Lower leg skin (tissue), 4 donors: Measurements from ENCODE around the gene LRRC72. TPM values are rescaled to one million over a fixed set of nuclear protein-coding genes. Genes with fewer than 3 reads are reported as not detected.
"Not testable (repeated sequence)": the region's sequence is repeated elsewhere in the genome, so short reads cannot be mapped to it uniquely, and the experiment has no call there.

Source experiments
- DNase-seq, 2 donors: peaks; one replicate each; pipeline ENCODE4 v3.0.0-alpha.2; 2019; ENCODE audit warnings: low spot score in 2 of 2
- H3K4me3 ChIP-seq: fragments of 200-600 bp; sonication (generic); 2 replicates; pipeline ENCODE4 v1.5.1; 2017; ENCODE audit warnings: mild to moderate bottlenecking, low read depth; ENCODE audit not compliant: poor library complexity, severe bottlenecking
- POLR2A ChIP-seq, 2 donors: fragments of 450-650 bp; IDR thresholded peaks; one replicate each; pipeline ENCODE4 v1.6.1; 2016 to 2017; ENCODE audit warnings: antibody characterized with exemption in 2 of 2, mild to moderate bottlenecking in 1 of 2, moderate library complexity in 1 of 2
- WGBS, 2 donors: methylation state at CpG; one replicate each; pipeline ENCODE4 v1.1.5; 2018; 5-methylcytosine and 5-hydroxymethylcytosine counted together
- intact Hi-C: fragments of 100-400 bp; cut with DNase I; formaldehyde crosslinking; loops from one replicate; pipeline ENCODE4 v1.15.0; 2023; ENCODE audit warnings: low total_unique reads
- total RNA-seq, 4 donors: library from RNA; depleted of rRNA; stranded (reverse); fragments of >200 nt; gene quantifications; one replicate each; pipeline ENCODE4 v1.1.0, GENCODE V29; 2016
- TF ChIP-seq, protein P1 (sequence below), 3 donors: fragments of 450-650 bp; IDR thresholded peaks; one replicate each; pipeline ENCODE4 v1.5.1; 2016; ENCODE audit warnings: antibody characterized with exemption in 3 of 3, mild to moderate bottlenecking in 3 of 3, moderate library complexity in 2 of 3

The LRRC72 gene
- total RNA-seq, 4 donors from 2014 or later, result not detected

DNA sequence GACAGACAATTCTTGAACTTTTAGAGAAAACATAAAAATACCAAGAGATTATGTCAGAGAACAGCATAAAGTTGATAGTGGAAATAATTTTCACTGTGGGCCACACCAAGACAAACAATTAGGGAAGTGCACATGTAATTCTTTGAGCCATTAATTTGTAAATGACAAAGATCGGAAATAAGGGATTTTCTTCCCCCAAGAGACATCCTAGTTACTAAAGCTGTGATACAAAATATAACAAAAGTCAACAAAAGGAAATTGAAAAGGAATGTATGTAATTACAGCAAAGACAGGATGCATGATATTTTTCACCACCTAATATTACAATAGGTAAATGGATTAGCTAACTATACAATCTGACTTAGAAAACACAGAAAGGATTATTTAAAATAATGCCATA, 12.4 kb upstream of the LRRC72 start:
- TF ChIP-seq, protein P1, sequence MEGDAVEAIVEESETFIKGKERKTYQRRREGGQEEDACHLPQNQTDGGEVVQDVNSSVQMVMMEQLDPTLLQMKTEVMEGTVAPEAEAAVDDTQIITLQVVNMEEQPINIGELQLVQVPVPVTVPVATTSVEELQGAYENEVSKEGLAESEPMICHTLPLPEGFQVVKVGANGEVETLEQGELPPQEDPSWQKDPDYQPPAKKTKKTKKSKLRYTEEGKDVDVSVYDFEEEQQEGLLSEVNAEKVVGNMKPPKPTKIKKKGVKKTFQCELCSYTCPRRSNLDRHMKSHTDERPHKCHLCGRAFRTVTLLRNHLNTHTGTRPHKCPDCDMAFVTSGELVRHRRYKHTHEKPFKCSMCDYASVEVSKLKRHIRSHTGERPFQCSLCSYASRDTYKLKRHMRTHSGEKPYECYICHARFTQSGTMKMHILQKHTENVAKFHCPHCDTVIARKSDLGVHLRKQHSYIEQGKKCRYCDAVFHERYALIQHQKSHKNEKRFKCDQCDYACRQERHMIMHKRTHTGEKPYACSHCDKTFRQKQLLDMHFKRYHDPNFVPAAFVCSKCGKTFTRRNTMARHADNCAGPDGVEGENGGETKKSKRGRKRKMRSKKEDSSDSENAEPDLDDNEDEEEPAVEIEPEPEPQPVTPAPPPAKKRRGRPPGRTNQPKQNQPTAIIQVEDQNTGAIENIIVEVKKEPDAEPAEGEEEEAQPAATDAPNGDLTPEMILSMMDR (IDR thresholded peaks at IDR 0.05), result no peak
- no peak for TF ChIP-seq POLR2A (IDR thresholded peaks at IDR 0.05)
- H3K4me3 ChIP-seq, result no peak overlapping the region
- DNase-seq, result no peak
- WGBS, 2 donors, result 75 to 77% methylated on average over 1 of the region's 1 CpG
- intact Hi-C loops, result no loop called here

DNA sequence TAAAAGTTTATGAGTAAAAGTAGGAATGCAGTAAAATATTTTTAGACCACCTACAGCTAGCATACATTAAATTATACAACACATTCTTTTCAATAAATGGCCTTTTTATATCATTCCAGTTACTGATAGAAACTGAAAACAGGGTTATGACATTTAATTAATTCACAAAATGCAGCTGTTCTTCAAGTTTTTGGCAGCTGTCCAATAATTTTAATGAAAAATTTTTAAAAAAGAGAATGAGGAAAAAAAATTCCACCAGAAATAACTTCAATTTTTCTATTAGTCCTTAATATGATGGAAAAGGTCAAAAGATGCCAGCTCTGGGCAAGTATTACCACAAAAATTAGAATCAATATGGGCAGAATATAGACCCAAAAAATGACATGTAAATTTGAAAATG, 11.9 kb upstream of the LRRC72 start:
- H3K4me3 ChIP-seq, result no peak overlapping the region
- intact Hi-C loops, result no loop called here
- DNase-seq, result no peak
- no peak for TF ChIP-seq POLR2A (IDR thresholded peaks at IDR 0.05)
- TF ChIP-seq, protein P1 (IDR thresholded peaks at IDR 0.05), result no peak

DNA sequence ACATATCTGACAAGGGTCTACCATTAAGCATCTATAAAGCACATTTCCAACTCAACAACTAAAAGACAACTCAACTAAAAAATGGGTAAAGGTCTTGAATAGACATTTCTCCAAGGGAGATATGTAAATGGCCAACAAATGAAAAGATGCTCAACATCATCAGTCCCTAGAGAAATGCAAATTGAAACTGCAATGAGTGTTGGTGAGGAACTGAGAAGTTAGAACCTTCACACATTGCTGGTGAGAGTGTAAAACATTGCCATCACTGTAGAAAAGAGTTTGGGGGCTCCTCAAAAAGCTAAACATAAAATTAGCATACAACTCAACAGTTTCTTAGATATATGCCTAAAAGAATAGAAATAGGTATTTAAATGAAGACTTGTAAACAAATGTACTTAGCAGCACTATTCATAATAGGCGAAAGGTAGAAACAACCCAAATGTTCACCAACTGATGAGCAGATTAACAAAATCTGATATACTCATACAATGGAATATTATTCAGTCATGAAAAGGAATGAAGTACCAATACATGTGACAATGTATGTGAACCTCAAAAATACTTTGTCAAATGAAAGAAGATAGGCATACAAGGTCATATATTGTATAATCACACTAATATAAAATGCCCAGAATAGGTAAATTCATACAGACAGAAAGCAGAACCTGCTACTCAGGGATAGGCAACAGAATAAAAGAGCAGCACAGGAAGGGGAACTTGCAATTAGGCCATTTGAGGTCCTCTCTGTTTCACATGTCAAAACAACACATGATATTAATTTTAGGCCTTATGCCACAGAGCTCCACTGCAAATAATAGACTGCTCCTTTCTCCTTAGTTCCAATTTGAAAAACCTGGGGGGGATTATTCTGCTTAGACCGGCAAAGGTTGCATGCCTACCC, 10.6 kb upstream of the LRRC72 start:
- WGBS, 2 donors, result 84 to 93% methylated on average over 2 of the region's 2 CpGs
- H3K4me3 ChIP-seq, result no peak overlapping the region
- no peak for DNase-seq
- TF ChIP-seq, protein P1 (IDR thresholded peaks at IDR 0.05), result no peak
- TF ChIP-seq POLR2A (IDR thresholded peaks at IDR 0.05), result no peak
- intact Hi-C loops, result no loop called here

DNA sequence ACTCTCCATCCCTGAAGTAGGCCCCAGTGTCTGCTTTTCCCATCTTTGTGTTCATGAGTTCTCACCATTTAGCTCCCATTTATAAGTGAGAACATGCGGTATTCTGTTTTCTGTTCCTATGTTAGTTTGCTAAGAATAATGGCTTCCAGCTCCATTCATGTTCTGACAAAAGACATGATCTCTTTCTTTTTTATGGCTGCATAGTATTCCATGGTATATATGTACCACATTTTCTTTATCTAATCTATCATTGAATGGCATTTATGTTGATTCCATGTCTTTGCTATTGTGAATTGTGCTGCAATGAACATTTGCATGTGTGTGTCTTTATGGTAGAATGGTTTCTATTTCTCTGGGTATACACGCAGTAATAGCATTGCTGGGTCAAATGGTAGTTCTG, 6.6 kb upstream of the LRRC72 start:
- intact Hi-C loops, DNase-seq, H3K4me3 ChIP-seq: not testable (repeated sequence)
- 93 to 97% methylated on average over 2 of the region's 2 CpGs for whole genome bisulfite sequencing, 2 donors

DNA sequence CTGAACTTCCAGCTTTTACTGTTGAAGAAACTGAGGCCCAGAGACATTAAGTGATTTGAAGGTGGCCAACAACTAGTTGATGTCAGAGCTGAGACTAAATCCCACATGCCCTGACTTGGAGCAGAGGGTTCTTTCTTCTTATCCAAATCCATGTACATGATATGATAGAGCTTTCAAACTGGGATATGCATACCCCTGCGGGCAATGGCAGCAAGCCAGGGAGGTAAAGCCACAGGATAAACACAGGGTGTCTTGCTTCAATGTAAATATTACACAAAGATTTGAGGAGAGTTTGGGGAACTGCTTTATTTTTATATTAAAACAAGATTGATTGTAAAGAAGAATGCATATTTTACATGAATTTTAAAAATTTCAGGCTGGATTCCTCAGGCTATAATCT, 2.3 kb upstream of the LRRC72 start:
- H3K4me3 ChIP-seq, result no peak overlapping the region
- WGBS, 2 donors, result 30 to 46% methylated on average over 1 of the region's 1 CpG
- DNase-seq, result no peak
- TF ChIP-seq POLR2A (IDR thresholded peaks at IDR 0.05), result no peak
- TF ChIP-seq, protein P1 (IDR thresholded peaks at IDR 0.05), result no peak
- intact Hi-C loops, result no loop called here

DNA sequence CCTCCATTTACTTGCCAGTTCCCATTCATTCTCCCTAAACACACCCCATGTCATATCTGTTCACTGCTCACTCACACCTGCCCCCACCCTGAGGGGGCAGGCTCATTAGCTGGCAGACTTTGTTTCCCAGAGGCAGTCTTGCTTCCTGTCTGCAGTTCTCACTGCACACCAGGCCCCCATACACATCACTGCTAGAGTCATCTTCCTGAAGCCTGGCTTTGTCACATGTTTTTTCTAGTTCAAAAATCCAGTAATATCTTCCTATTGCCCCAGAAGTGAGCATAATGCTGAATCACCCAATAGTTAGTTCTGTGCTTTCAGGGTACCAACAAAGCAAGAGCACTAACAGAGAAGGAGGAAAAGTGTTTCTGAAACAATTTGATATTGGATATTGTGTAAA, 1.9 kb downstream of the LRRC72 start:
- DNase-seq, result no peak
- intact Hi-C loops, result no loop called here
- TF ChIP-seq, protein P1 (IDR thresholded peaks at IDR 0.05), result no peak
- no peak overlapping the region for H3K4me3 ChIP-seq
